DMS153 treated with DMSO at 0.1 percent for 48 hours (cell line): Measurements from ENCODE around the gene LHCGR.

Experiments
- DNase-seq: peaks from one replicate; lab custom pipeline; 2025; ENCODE audit not compliant: unreplicated experiment; lab: John Stamatoyannopoulos, UW

LHCGR gene

GRCh38 chr2:48755473-48755872 is at the start of gene LHCGR:
TSS of gene LHCGR (minus strand) at chr2:48755724. CDS start at chr2:48755671, 53 bp downstream.
- DNase-seq: peak; percentile 7

GRCh38 chr2:48799601-48800000 is 44.1 kb upstream of the LHCGR start:
- DNase-seq: no peak

GRCh38 chr2:48795065-48795464 is 39.5 kb upstream of the LHCGR start:
- DNase-seq: no peak

GRCh38 chr2:48793671-48794070 is 38.1 kb upstream of the LHCGR start:
- no peak for DNase-seq

- DNase-seq: no peak
Observed at GRCh38 chr2:48792030-48792429, 36.5 kb upstream of the LHCGR start.

GRCh38 chr2:48790407-48791170 is 35.1 kb upstream of the LHCGR start:
- no peak for DNase-seq

- DNase-seq: no peak
Observed at GRCh38 chr2:48787580-48787979, 32.1 kb upstream of the LHCGR start.

- DNase-seq: no peak
Observed at GRCh38 chr2:48781366-48781765, 25.8 kb upstream of the LHCGR start.

GRCh38 chr2:48779019-48779716 is 23.6 kb upstream of the LHCGR start:
- DNase-seq: no peak

GRCh38 chr2:48774251-48774650 is 18.7 kb upstream of the LHCGR start:
- no peak for DNase-seq

GRCh38 chr2:48771241-48772014 is 15.9 kb upstream of the LHCGR start:
- no peak for DNase-seq

- no peak for DNase-seq
Observed at GRCh38 chr2:48770181-48770580, 14.7 kb upstream of the LHCGR start.

GRCh38 chr2:48768669-48769068 is 13.1 kb upstream of the LHCGR start:
- no peak for DNase-seq

- no peak for DNase-seq
Observed at GRCh38 chr2:48767330-48767729, 11.8 kb upstream of the LHCGR start.

- no peak for DNase-seq
Observed at GRCh38 chr2:48760826-48761225, 5.3 kb upstream of the LHCGR start.

- DNase-seq: no peak
Observed at GRCh38 chr2:48759682-48760081, 4.2 kb upstream of the LHCGR start.

GRCh38 chr2:48756289-48756688 is 765 bp upstream of the LHCGR start:
- DNase-seq: no peak

- no peak for DNase-seq
Observed at GRCh38 chr2:48754874-48755273, 650 bp downstream of the LHCGR start.

- no peak for DNase-seq
Observed at GRCh38 chr2:48753228-48753627, 2.3 kb downstream of the LHCGR start.

- DNase-seq: no peak
Observed at GRCh38 chr2:48750128-48750739, 5.3 kb downstream of the LHCGR start.
